ENCODE data around the gene HS3ST3B1.

The HS3ST3B1 gene

GRCh38 chr17:14372905-14373613 lies 72.2 kb downstream of the HS3ST3B1 start:
- TF ChIP-seq, protein P1, sequence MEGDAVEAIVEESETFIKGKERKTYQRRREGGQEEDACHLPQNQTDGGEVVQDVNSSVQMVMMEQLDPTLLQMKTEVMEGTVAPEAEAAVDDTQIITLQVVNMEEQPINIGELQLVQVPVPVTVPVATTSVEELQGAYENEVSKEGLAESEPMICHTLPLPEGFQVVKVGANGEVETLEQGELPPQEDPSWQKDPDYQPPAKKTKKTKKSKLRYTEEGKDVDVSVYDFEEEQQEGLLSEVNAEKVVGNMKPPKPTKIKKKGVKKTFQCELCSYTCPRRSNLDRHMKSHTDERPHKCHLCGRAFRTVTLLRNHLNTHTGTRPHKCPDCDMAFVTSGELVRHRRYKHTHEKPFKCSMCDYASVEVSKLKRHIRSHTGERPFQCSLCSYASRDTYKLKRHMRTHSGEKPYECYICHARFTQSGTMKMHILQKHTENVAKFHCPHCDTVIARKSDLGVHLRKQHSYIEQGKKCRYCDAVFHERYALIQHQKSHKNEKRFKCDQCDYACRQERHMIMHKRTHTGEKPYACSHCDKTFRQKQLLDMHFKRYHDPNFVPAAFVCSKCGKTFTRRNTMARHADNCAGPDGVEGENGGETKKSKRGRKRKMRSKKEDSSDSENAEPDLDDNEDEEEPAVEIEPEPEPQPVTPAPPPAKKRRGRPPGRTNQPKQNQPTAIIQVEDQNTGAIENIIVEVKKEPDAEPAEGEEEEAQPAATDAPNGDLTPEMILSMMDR (IDR thresholded peaks at IDR 0.05; ENCODE audit: insufficient read depth, low read depth, low read length, missing control alignments) = no peak
- H3K4me3 ChIP-seq (ENCODE audit: low read length) = no peak overlapping the region
- no peak for DNase-seq (ENCODE audit: low read depth)

DNA sequence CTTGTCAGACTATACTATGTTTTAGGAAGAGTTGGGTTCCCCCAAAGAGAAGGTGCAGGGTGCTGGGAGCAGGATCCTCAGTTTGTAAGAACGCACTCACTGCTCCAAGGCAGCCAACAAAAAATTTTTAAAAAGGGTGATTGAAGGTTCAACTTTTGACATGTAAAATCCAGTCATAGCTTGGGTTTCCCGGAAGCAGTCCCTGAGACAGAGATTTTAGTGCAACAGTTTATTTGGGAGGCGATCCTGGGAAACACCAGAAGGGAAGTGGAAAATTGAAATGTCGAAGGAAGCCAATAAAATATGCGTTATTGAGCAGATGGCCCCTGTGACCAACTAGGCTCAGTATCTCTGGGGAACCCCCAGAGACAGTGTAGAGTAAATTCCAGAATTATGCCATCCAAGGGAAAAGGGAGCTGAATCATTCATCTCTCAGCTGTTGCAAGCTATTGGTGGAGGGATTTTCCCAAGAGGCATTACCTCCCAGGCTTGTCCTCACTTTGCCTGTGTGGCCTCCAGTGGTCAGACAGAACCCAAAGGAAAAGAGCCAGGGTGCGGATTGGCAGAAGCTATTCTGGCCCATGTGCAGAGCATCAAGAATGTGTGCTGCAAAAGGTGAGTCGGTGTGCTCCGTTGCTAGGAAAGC lies 72.9 kb downstream of the HS3ST3B1 start:
- peak; percentile 52 for DNase-seq (ENCODE audit: low read depth)
- no peak overlapping the region for H3K4me3 ChIP-seq (ENCODE audit: low read length)
- TF ChIP-seq, protein P1 (IDR thresholded peaks at IDR 0.05; ENCODE audit: insufficient read depth, low read depth, low read length, missing control alignments) = no peak

GRCh38 chr17:14374268-14374667 lies 73.4 kb downstream of the HS3ST3B1 start:
- TF ChIP-seq, protein P1 (IDR thresholded peaks at IDR 0.05; ENCODE audit: insufficient read depth, low read depth, low read length, missing control alignments) = no peak
- no peak for DNase-seq (ENCODE audit: low read depth)
- no peak overlapping the region for H3K4me3 ChIP-seq (ENCODE audit: low read length)

DNA sequence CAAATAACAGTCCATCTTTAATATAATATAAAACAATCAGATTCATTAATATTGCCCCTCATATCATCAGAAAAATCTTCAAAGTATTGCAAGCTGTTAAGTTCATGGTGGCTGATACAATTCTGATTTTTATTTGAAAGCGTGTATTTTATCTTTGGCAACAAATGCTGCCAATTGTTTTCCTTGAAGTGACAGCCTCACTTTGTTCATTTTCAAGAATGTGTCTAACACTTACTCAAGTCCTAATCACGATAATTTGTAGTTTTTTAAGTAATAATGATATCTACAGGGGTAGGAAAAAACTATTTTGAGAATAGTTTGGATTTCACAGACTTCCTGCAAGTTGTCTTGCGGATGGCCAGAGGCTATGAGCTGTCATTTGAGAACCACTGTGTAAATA lies 75.8 kb downstream of the HS3ST3B1 start:
- no peak for DNase-seq (ENCODE audit: low read depth)
- TF ChIP-seq, protein P1 (IDR thresholded peaks at IDR 0.05; ENCODE audit: insufficient read depth, low read depth, low read length, missing control alignments) = no peak
- no peak overlapping the region for H3K4me3 ChIP-seq (ENCODE audit: low read length)

DNA sequence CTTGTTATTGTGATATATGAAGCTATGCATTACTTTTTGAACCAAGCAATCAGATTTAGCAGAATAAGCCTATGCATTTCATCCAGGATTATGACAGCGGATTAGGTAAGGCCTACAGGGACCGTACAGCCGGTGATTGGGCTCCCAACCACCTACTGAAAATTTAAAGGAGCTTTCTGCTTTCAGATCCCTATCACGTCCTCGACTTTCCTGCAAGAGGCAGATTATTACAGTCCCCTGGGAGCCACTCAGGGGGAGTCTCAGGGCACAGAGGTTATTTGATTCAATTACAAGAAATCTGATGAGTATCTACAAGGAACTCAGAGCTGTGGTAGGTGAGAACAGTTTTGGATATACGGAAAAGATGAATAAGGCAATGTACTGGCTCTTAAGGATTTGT lies 80.7 kb downstream of the HS3ST3B1 start:
- TF ChIP-seq, protein P1 (IDR thresholded peaks at IDR 0.05; ENCODE audit: insufficient read depth, low read depth, low read length, missing control alignments) = no peak
- no peak for DNase-seq (ENCODE audit: low read depth)
- H3K4me3 ChIP-seq (ENCODE audit: low read length) = no peak overlapping the region

- H3K4me3 ChIP-seq (ENCODE audit: low read length) = no peak overlapping the region
- DNase-seq (ENCODE audit: low read depth) = no peak
- TF ChIP-seq, protein P1 (IDR thresholded peaks at IDR 0.05; ENCODE audit: insufficient read depth, low read depth, low read length, missing control alignments) = no peak
These were observed 86.2 kb downstream of the HS3ST3B1 start for GRCh38 chr17:14387036-14387435.

Measured in epithelial cell of esophagus (primary cell).